AG04450 (cell line): ENCODE measurements around the gene GALNT2. TPM values are rescaled to one million over a fixed set of nuclear protein-coding genes. Genes with fewer than 3 reads are reported as not detected.
A peak's percentile ranks its signal among the peaks of the same experiment; 100 is the strongest.

Experiments
- CTCF ChIA-PET: fragments of 300-600, 350-600 bp; formaldehyde crosslinking; extraction: SDS; loops from one replicate; lab custom pipeline; 2022; ENCODE audit warnings: antibody characterized with exemption, inconsistent platforms; lab: Charles Lee
- POLR2A ChIA-PET: fragments of 350-600 bp; formaldehyde crosslinking; extraction: SDS; loops from one replicate; lab custom pipeline; 2021; ENCODE audit warnings: antibody characterized with exemption, inconsistent platforms; lab: Yijun Ruan, JAX
- DNase-seq: peaks from one replicate; pipeline ENCODE4 v3.0.0-alpha.2; 2011; ENCODE audit warnings: low read depth, low spot score
- H3K27ac ChIP-seq: one replicate; pipeline ENCODE4 v1.5.1; 2012; ENCODE audit warnings: low read depth, low read length, control low read depth
- H3K27me3 ChIP-seq: one replicate; pipeline ENCODE4 v1.6.0; 2012; ENCODE audit warnings: low read length; ENCODE audit not compliant: control insufficient read depth, insufficient read depth
- H3K4me3 ChIP-seq: 2 replicates; pipeline ENCODE4 v1.5.1; 2011; ENCODE audit warnings: mild to moderate bottlenecking, low read depth, low read length, control low read depth
- H3K9me3 ChIP-seq: 2 replicates; pipeline ENCODE4 v1.5.1; 2012; ENCODE audit warnings: low read length; ENCODE audit not compliant: control insufficient read depth, insufficient read depth
- polyA plus RNA-seq: library from polyadenylated mRNA; depleted of rRNA; stranded (reverse); fragments of >200 nt; gene quantifications from 2 replicates; pipeline ENCODE4 v1.2.3, GENCODE V29; 2011
- TF ChIP-seq, protein P1 (sequence below): IDR thresholded peaks from 2 replicates; pipeline ENCODE4 v1.5.1; 2011; ENCODE audit warnings: low read depth, low read length, control low read depth, inconsistent platforms

Gene GALNT2
- polyA plus RNA-seq, 1 experiment: 121 TPM

DNA sequence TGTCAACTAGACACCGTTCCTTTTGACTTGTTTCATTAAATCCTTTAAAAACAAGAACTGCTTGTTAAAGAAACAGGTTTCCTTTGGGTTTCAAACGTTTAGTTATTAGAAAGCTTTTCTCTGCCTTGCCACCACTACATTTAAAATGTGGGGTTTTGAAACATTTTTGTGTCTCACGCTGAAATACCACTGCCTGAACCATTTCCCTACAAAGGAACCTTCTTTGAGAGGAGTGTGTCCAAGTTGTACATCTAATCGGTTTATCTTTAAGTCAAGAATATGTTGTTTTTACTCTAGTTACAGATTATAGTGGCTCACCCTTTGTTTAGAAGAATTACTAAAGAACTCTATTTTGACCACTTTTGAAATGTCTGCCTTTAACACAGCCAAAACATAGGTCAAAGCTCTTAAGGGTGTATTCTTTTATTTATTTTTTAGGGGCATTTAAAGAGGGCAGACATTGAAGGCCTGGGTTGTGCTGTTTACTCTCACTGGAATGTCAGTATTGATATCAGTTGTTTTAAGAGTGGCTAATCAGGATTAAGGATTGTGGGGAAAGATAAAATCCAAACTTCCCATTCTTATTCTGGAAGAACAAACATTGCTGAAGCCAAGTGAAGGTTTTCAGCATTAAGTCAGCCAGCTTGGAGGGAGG is 143.4 kb downstream of the GALNT2 start:
- CTCF ChIA-PET: interaction anchor here (1.4 kb wide), 1 partner anchor 10 kb away, joined by 3 read pairs; no protein-coding TSS in a partner anchor
- no peak overlapping the region for H3K4me3 ChIP-seq
- no peak overlapping the region for H3K27ac ChIP-seq
- no peaks in the 10 kb centered on the region for H3K27me3 ChIP-seq
- POLR2A ChIA-PET: no interaction called here
- peaks cover 4% of the 10 kb centered on the region; the same call in 1 of the 2 replicates for H3K9me3 ChIP-seq
- no peak for DNase-seq
- TF ChIP-seq, protein P1, sequence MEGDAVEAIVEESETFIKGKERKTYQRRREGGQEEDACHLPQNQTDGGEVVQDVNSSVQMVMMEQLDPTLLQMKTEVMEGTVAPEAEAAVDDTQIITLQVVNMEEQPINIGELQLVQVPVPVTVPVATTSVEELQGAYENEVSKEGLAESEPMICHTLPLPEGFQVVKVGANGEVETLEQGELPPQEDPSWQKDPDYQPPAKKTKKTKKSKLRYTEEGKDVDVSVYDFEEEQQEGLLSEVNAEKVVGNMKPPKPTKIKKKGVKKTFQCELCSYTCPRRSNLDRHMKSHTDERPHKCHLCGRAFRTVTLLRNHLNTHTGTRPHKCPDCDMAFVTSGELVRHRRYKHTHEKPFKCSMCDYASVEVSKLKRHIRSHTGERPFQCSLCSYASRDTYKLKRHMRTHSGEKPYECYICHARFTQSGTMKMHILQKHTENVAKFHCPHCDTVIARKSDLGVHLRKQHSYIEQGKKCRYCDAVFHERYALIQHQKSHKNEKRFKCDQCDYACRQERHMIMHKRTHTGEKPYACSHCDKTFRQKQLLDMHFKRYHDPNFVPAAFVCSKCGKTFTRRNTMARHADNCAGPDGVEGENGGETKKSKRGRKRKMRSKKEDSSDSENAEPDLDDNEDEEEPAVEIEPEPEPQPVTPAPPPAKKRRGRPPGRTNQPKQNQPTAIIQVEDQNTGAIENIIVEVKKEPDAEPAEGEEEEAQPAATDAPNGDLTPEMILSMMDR: no peak

DNA sequence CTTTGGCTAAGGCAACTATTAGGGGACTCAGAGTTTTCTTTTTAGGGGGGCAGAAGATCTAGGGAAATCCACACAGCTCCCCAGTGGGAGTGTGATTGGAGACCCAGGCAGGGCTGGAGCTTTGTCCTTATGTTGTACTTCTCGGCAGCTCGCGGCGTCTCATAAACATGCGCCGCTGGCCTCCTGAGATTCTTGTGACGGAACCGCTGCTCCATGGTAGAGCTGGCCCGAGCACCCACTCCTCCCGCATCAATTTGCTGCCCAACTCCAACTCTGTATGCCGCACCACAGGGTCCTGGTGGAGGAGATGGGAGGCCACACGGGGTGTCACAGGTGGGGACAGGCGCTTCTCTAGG is 143.9 kb downstream of the GALNT2 start:
- Histone ChIP-seq H3K27me3 (no peaks in the 10 kb centered on the region), H3K9me3 (peaks cover 4% of the 10 kb centered on the region; the same call in 1 of the 2 replicates), H3K4me3 (no peak overlapping the region), H3K27ac (no peak overlapping the region)
- DNase-seq: no peak
- POLR2A ChIA-PET: no interaction called here
- TF ChIP-seq, protein P1: no peak
- CTCF ChIA-PET: no interaction called here

DNA sequence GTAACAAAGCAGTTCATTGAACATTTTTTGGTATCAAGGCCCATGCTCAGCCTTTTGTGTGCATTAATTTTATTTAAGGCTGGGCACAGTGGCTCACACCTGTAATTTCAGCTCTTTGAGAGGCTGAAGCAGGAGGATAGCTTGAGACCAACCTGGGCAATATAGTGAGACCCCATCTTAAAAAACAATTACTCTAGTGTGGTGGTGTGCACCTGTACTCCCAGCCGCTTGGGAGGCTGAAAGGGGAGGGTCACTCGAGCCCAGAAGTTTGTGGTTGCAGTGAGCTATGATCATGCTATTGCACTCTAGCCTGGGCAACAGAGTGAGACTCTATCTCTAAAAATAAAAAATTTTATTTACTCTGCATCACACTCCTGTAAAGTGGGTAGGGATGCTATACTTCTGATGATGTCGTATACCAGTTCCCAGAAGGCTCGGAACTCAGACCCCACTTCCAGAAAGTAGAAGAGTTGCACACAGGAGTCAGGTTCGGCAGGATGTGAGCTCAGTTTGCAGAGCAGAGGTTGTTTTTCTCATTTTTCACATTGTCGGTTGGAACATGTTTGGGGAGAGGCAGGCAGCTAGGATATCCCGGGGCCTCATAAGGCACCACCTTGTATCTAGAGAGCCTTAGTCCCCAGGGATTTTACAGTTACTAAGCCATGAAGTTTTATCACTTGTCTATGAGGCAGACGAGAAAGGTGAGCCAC is 144.6 kb downstream of the GALNT2 start:
- TF ChIP-seq, protein P1: no peak
- DNase-seq: no peak
- ChIA-PET POLR2A (no interaction called here), CTCF (no interaction called here)
- Histone ChIP-seq H3K27me3 (no peaks in the 10 kb centered on the region), H3K27ac (no peak overlapping the region), H3K4me3 (no peak overlapping the region), H3K9me3 (peaks cover 4% of the 10 kb centered on the region; the same call in 1 of the 2 replicates)

DNA sequence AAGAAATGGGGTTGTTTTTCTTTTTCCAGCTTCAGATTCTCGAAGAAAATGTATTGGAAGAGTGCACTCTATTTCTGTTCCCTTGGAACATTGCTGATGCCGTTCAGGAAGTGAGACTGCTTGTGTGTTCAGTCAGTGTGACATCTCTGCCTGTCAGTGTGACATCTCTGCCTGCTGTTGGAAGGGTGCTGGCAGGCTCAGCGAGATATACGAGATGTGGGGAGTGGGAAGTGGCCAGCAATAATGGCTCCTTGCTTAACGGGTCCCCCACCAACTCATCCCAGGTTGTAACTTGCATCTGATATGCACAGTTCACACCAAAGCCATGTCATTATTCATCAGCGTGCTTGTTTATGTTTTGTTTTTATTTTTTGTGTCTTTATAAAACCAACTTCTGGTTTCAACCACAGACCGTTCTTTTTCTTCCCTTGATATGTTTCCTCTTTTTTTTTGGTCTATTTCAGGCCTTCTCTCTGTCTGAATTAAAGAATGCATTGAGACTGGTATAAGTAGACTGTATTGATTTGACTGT is 145.4 kb downstream of the GALNT2 start:
- ChIA-PET CTCF (no interaction called here), POLR2A (no interaction called here)
- Histone ChIP-seq H3K27me3 (no peaks in the 10 kb centered on the region), H3K4me3 (no peak overlapping the region), H3K9me3 (peaks cover 4% of the 10 kb centered on the region; the same call in 1 of the 2 replicates), H3K27ac (no peak overlapping the region)
- DNase-seq: no peak
- TF ChIP-seq, protein P1: no peak

GRCh38 chr1:230215031-230215430 is 148.0 kb downstream of the GALNT2 start:
- Histone ChIP-seq H3K27me3 (no peaks in the 10 kb centered on the region), H3K9me3 (peaks cover 4% of the 10 kb centered on the region; the same call in 1 of the 2 replicates), H3K27ac (no peak overlapping the region), H3K4me3 (no peak overlapping the region)
- POLR2A ChIA-PET: no interaction called here
- CTCF ChIA-PET: interaction anchor here (1.1 to 1.5 kb wide), 3 partner anchors 8 to 17 kb away, joined by 3 to 5 read pairs (median 4); no protein-coding TSS in a partner anchor
- TF ChIP-seq, protein P1: peak; percentile 45
- no peak for DNase-seq
